Aorta (tissue), 5 donors: ENCODE measurements around the gene C1QTNF4. TPM values are rescaled to one million over a fixed set of nuclear protein-coding genes. Genes with fewer than 3 reads are reported as not detected.
A peak's percentile ranks its signal among the peaks of the same experiment; 100 is the strongest.

Experiments
- ATAC-seq: fragments of 200-7000 bp; cut with Tn5 transposase; one replicate; pipeline ENCODE4 v1.9.1; 2022; ENCODE audit warnings: moderate library complexity; ENCODE audit not compliant: low FRiP score
- DNase-seq, 2 donors: peaks; one replicate each; pipeline ENCODE4 v3.0.0-alpha.2; 2020
- H3K27ac ChIP-seq, 2 donors: one replicate each; pipeline ENCODE4 v1.5.1; 2013; ENCODE audit warnings: low read length in 2 of 2, mild to moderate bottlenecking in 2 of 2, moderate library complexity in 2 of 2, control low read depth in 1 of 2, inconsistent platforms in 1 of 2, low read depth in 1 of 2
- H3K27me3 ChIP-seq, 2 donors: one replicate each; pipeline ENCODE4 v1.6.1; 2013; ENCODE audit warnings: control low read depth in 1 of 2, low read length in 1 of 2, mild to moderate bottlenecking in 1 of 2, moderate library complexity in 1 of 2; ENCODE audit not compliant: insufficient read depth in 2 of 2, control insufficient read depth in 1 of 2
- H3K36me3 ChIP-seq, 2 donors: one replicate each; pipeline ENCODE4 v1.6.1; 2013; ENCODE audit warnings: control low read depth in 1 of 2, low read length in 1 of 2, mild to moderate bottlenecking in 1 of 2; ENCODE audit not compliant: insufficient read depth in 2 of 2, control insufficient read depth in 1 of 2
- H3K4me1 ChIP-seq, 2 donors: one replicate each; pipeline ENCODE4 v1.6.1; 2013; ENCODE audit warnings: low read length in 2 of 2, control low read depth in 1 of 2, mild to moderate bottlenecking in 1 of 2, moderate library complexity in 1 of 2; ENCODE audit not compliant: insufficient read depth in 2 of 2, control insufficient read depth in 1 of 2
- H3K4me3 ChIP-seq, 2 donors: one replicate each; pipeline ENCODE4 v1.5.1; 2013; ENCODE audit warnings: low read length in 2 of 2, control low read depth in 1 of 2, mild to moderate bottlenecking in 1 of 2
- H3K9me3 ChIP-seq: one replicate; pipeline ENCODE4 v1.6.1; 2013; ENCODE audit warnings: mild to moderate bottlenecking, low read length; ENCODE audit not compliant: control insufficient read depth
- WGBS, 2 donors: extraction: QIAGEN DNeasy Blood & Tissue Kit; methylation state at CpG; one replicate each; pipeline ENCODE4 v1.1.7; 2013; 5-methylcytosine and 5-hydroxymethylcytosine counted together
- intact Hi-C, 2 donors: fragments of 100-400 bp; cut with DNase I; formaldehyde crosslinking; loops; one replicate each; pipeline versions ENCODE4 v1.14.2 to v1.15.0; 2022
- polyA plus RNA-seq, 2 donors: library from polyadenylated mRNA; stranded (reverse); fragments of 200-250 nt; gene quantifications; one replicate each; pipeline ENCODE4 v1.2.3, GENCODE V29; 2013
- total RNA-seq, 2 donors: library from RNA; stranded (reverse); fragmentation: NEBNext Ultra II Directional; extraction: Animal tissue kit (Norgen Biotek cat#: 25700); gene quantifications; one replicate each; pipeline ENCODE4 v1.2.1, GENCODE V29; 2021
- donor health status: healthy with polysubstance abuse.
- donor health status: Bipolar disorder and iron deficiency.
- donor health status: DM: no; HTN: no; CAD: no.
- donor health status: DM: no; HTN: no; CAD: no.
- donor health status: DM: yes; HTN: yes; CAD: no.

Gene C1QTNF4
- total and polyA plus RNA-seq, 4 donors, result 0.63 to 3.1 (median 2.3) TPM

GRCh38 chr11:47603295-47603694, 9.1 kb upstream of the C1QTNF4 start:
- DNase-seq (no peak), ATAC-seq (no peak)
- H3K27me3 ChIP-seq, result no peaks in the 10 kb centered on the region
- no peak overlapping the region for H3K27ac ChIP-seq
- H3K4me1 ChIP-seq, result peaks cover 0 to 3% of the 10 kb centered on the region in 2 donors
- WGBS, 2 donors, result 62 to 71% methylated on average over 4 of the region's 4 CpGs
- intact Hi-C loops, result no loop called here
- H3K4me3 ChIP-seq, result no peak overlapping the region
- no peaks in the 10 kb centered on the region for H3K36me3 ChIP-seq
- H3K9me3 ChIP-seq, result no peaks in the 10 kb centered on the region

GRCh38 chr11:47599902-47600301, 5.7 kb upstream of the C1QTNF4 start:
- no peaks in the 10 kb centered on the region for H3K9me3 ChIP-seq
- no peaks in the 10 kb centered on the region for H3K27me3 ChIP-seq
- peak in 1 of 2 donors; percentile 28 for DNase-seq
- WGBS, 2 donors, result 71 to 79% methylated on average over 4 of the region's 4 CpGs
- intact Hi-C loops, result no loop called here
- no peaks in the 10 kb centered on the region for H3K4me1 ChIP-seq
- ATAC-seq, result no peak
- no peaks in the 10 kb centered on the region for H3K36me3 ChIP-seq
- no peak overlapping the region for H3K27ac ChIP-seq
- no peak overlapping the region for H3K4me3 ChIP-seq

GRCh38 chr11:47595967-47596366, 1.8 kb upstream of the C1QTNF4 start:
- no peak overlapping the region for H3K27ac ChIP-seq
- no peak for ATAC-seq
- no peaks in the 10 kb centered on the region for H3K4me1 ChIP-seq
- no peaks in the 10 kb centered on the region for H3K36me3 ChIP-seq
- H3K4me3 ChIP-seq, result no peak overlapping the region
- no peaks in the 10 kb centered on the region for H3K9me3 ChIP-seq
- DNase-seq, result peak in 1 of 2 donors; percentile 1
- no peaks in the 10 kb centered on the region for H3K27me3 ChIP-seq
- WGBS, 2 donors, result 96 to 97% methylated on average over 1 of the region's 1 CpG
- intact Hi-C loops, result no loop called here

GRCh38 chr11:47595029-47595428, 818 bp upstream of the C1QTNF4 start:
- WGBS, 2 donors, result 50 to 63% methylated on average over 7 of the region's 7 CpGs
- no peaks in the 10 kb centered on the region for H3K36me3 ChIP-seq
- no peak overlapping the region for H3K4me3 ChIP-seq
- H3K27ac ChIP-seq, result no peak overlapping the region
- peak in 1 of 2 donors; percentile 38 for DNase-seq
- H3K9me3 ChIP-seq, result no peaks in the 10 kb centered on the region
- H3K4me1 ChIP-seq, result no peaks in the 10 kb centered on the region
- H3K27me3 ChIP-seq, result no peaks in the 10 kb centered on the region
- ATAC-seq, result no peak
- intact Hi-C loops, result no loop called here

DNA sequence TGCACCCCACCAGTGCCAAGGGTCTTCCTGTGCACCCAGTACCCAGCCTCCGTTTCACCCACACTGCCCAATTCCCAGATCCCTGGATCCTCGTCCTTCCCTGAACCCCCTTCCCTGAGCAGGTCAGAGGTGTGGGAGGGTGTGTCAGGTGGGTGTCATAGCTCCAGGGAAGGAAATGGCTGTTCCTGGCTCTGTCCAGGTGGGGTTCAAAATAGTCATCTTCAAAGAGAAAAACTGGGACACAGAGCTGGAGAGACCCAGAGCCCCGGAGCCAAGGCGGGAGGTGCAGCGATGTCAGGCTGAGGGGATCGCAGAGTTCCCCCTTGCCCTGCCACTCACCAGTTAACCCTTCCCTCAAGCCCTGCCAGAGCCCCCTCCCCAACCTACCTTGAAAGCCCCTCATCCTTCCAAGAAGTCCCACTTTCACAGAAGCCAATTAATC, 698 bp downstream of the C1QTNF4 start:
- Histone ChIP-seq H3K27me3 (no peaks in the 10 kb centered on the region), H3K4me1 (no peaks in the 10 kb centered on the region), H3K36me3 (no peaks in the 10 kb centered on the region), H3K27ac (no peak overlapping the region), H3K9me3 (no peaks in the 10 kb centered on the region), H3K4me3 (no peak overlapping the region)
- ATAC-seq, result no peak
- DNase-seq, result peak in 1 of 2 donors; percentile 22
- 7 to 11% methylated on average over 6 of the region's 6 CpGs for WGBS, 2 donors
- intact Hi-C loops, result no loop called here

- DNase-seq (peak in 1 of 2 donors; percentile 7), ATAC-seq (no peak)
- Histone ChIP-seq H3K4me1 (no peaks in the 10 kb centered on the region), H3K4me3 (no peak overlapping the region), H3K27ac (no peak overlapping the region), H3K9me3 (no peaks in the 10 kb centered on the region), H3K36me3 (no peaks in the 10 kb centered on the region), H3K27me3 (no peaks in the 10 kb centered on the region)
- WGBS, 2 donors, result 76 to 83% methylated on average over 2 of the region's 2 CpGs
- intact Hi-C loops, result no loop called here
These were observed 1.2 kb downstream of the C1QTNF4 start for GRCh38 chr11:47592970-47593369.

DNA sequence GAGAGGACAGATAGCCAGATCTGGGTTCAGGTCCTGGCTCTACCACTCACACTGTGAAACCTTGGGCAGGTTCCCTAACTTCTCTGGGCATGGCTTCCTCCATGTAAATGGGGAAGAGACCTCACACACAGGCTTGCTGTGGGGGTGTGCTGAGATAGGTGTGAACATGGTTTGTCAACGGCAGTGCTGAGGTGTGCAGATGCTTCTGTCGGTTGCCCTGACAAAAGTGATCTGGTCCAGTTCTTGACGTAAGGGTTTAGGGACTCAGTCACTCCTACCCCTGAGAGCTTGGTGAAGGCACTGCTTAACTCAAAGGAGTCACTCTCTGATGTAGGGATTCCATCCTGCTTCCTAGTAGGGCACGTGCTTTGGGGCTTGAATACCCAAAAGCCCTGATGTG, 2.0 kb downstream of the C1QTNF4 start:
- H3K9me3 ChIP-seq, result no peaks in the 10 kb centered on the region
- no peaks in the 10 kb centered on the region for H3K4me1 ChIP-seq
- H3K36me3 ChIP-seq, result no peaks in the 10 kb centered on the region
- no peak for ATAC-seq
- 68 to 73% methylated on average over 4 of the region's 4 CpGs for WGBS, 2 donors
- H3K27me3 ChIP-seq, result no peaks in the 10 kb centered on the region
- H3K4me3 ChIP-seq, result no peak overlapping the region
- peak in 1 of 2 donors; percentile 32 for DNase-seq
- H3K27ac ChIP-seq, result no peak overlapping the region
- intact Hi-C loops, result no loop called here

DNA sequence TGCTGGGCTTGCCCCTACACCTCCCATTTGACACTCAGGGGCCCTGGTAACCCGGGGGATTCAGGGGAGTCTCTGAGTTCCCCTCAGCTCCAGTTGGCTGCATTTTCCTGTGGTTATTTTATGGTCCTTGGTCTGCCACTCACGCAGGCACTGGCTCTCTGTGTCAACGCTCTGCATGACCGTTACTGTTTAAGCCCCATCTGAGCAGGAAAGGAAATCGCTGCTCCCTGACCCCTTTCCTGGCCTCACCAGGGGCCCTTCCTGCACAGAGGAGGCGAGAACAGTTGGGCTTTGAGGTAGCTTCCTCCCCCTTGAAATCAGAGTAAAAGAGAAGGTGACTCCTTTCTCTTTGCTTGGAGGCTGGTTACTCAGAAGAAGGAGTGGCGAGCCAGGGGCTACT, 2.4 kb downstream of the C1QTNF4 start:
- DNase-seq (peak in 1 of 2 donors; percentile 11), ATAC-seq (no peak)
- H3K27ac ChIP-seq, result no peak overlapping the region
- 67 to 71% methylated on average over 7 of the region's 7 CpGs for WGBS, 2 donors
- H3K4me3 ChIP-seq, result no peak overlapping the region
- intact Hi-C loops, result no loop called here
- no peaks in the 10 kb centered on the region for H3K4me1 ChIP-seq
- no peaks in the 10 kb centered on the region for H3K36me3 ChIP-seq
- H3K9me3 ChIP-seq, result no peaks in the 10 kb centered on the region
- no peaks in the 10 kb centered on the region for H3K27me3 ChIP-seq

DNA sequence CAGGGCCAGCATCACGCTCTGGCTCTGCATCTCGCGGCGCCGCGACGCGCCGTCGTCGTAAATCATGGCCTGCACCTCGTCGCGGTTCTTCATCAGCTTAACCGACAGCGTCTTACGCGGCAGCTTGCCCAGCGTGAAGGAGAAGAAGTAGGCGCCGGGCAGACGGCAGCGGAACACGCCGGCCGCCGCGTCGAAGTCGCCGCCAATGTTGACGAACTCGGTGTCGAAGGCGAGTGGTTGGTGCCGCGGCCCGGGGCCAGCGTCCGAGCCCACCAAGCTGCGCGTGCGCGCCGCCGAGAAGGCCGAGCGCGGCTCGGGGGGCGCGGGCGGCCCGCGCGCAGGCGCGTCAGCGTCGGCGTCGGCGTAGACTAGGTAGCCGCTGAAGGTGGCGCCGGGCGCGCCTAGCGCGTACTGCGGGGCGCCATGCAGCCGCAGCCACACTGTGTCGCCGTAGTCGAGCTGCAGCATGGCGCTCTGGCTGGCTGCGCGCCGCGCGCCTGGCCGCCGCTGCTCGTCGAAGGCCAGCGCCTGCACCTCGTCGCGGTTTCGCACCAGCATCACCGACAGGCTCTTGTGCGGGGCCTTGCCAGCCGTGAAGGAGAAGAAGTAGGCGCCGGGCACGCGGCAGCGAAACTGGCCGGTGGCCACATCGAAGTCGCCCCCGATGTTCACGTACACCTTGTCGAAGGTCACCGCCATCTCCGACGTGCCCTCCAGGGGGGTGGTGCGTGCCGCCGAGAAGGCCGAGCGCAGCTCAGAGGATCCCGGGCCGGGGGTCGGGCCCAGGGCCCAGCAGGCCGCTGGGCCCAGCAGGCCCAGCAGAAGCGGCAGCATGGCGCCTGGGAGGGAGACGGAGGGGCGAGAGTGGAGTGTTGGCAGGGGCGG, 4.0 kb downstream of the C1QTNF4 start:
- H3K27me3 ChIP-seq, result no peaks in the 10 kb centered on the region
- H3K27ac ChIP-seq, result no peak overlapping the region
- peak overlapping the region in 1 of 2 donors; percentile 3 for H3K4me3 ChIP-seq
- ATAC-seq, result no peak
- WGBS, 2 donors, result 27 to 28% methylated on average over 91 to 122 of the region's 122 CpGs
- peak in 1 of 2 donors; percentile 29 for DNase-seq
- no peaks in the 10 kb centered on the region for H3K4me1 ChIP-seq
- no peaks in the 10 kb centered on the region for H3K36me3 ChIP-seq
- no peaks in the 10 kb centered on the region for H3K9me3 ChIP-seq
- intact Hi-C loops, result no loop called here
